Thyroid gland (tissue), 4 donors: Measurements from ENCODE around the gene LPP.

Source experiments
- POLR2A ChIP-seq, 2 donors: fragments of 450-650 bp; IDR thresholded peaks; one replicate each; pipeline ENCODE4 v1.6.1; 2017; ENCODE audit warnings: antibody characterized with exemption in 2 of 2, mild to moderate bottlenecking in 2 of 2, moderate library complexity in 1 of 2
- TF ChIP-seq, protein P1 (sequence below), 6 experiments: fragments of 200-600 bp in 3 of 6; fragments of 450-650 bp in 3 of 6; sonication (generic) in 3 of 6; IDR thresholded peaks; one replicate each; pipeline ENCODE4 v1.5.1; 2016 to 2019; ENCODE audit warnings: antibody characterized with exemption in 6 of 6, mild to moderate bottlenecking in 2 of 6, inconsistent platforms in 1 of 6, moderate library complexity in 1 of 6

DNA sequence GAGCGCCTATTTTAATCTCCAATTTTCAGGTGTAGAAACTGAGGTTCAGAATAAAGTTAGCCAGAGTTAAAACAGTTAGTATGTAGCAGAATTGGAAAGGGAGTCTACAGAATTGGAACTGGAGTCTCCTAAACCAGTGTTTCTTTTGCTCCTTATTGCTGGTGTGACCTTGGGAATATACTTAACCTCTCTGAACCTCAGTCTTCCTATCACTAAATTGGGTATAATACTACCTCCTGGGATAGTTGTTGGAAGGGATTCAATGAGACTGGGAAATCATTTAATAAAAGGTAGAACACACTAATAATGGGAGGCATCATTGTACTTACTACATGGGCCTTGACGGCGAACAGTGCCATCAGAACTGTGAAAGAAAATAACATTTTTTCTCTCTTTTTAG is 55.1 kb downstream of the LPP start:
- TF ChIP-seq, protein P1, sequence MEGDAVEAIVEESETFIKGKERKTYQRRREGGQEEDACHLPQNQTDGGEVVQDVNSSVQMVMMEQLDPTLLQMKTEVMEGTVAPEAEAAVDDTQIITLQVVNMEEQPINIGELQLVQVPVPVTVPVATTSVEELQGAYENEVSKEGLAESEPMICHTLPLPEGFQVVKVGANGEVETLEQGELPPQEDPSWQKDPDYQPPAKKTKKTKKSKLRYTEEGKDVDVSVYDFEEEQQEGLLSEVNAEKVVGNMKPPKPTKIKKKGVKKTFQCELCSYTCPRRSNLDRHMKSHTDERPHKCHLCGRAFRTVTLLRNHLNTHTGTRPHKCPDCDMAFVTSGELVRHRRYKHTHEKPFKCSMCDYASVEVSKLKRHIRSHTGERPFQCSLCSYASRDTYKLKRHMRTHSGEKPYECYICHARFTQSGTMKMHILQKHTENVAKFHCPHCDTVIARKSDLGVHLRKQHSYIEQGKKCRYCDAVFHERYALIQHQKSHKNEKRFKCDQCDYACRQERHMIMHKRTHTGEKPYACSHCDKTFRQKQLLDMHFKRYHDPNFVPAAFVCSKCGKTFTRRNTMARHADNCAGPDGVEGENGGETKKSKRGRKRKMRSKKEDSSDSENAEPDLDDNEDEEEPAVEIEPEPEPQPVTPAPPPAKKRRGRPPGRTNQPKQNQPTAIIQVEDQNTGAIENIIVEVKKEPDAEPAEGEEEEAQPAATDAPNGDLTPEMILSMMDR (IDR thresholded peaks at IDR 0.05): no peak
- no peak for TF ChIP-seq POLR2A (IDR thresholded peaks at IDR 0.05)
